AG09319 (cell line): ENCODE measurements around the gene THAP10.
"Not testable (repeated sequence)": the region's sequence is repeated elsewhere in the genome, so short reads cannot be mapped to it uniquely, and the experiment has no call there.

Experiments
- DNase-seq: peaks from one replicate; pipeline ENCODE4 v3.0.0-alpha.2; 2010; ENCODE audit warnings: low read depth; ENCODE audit errors: extremely low read depth
- TF ChIP-seq, protein P1 (sequence below): IDR thresholded peaks from 2 replicates; pipeline ENCODE4 v1.5.1; 2011; ENCODE audit warnings: low read depth, mild to moderate bottlenecking, inconsistent platforms, low read length, moderate library complexity

The THAP10 gene

DNA sequence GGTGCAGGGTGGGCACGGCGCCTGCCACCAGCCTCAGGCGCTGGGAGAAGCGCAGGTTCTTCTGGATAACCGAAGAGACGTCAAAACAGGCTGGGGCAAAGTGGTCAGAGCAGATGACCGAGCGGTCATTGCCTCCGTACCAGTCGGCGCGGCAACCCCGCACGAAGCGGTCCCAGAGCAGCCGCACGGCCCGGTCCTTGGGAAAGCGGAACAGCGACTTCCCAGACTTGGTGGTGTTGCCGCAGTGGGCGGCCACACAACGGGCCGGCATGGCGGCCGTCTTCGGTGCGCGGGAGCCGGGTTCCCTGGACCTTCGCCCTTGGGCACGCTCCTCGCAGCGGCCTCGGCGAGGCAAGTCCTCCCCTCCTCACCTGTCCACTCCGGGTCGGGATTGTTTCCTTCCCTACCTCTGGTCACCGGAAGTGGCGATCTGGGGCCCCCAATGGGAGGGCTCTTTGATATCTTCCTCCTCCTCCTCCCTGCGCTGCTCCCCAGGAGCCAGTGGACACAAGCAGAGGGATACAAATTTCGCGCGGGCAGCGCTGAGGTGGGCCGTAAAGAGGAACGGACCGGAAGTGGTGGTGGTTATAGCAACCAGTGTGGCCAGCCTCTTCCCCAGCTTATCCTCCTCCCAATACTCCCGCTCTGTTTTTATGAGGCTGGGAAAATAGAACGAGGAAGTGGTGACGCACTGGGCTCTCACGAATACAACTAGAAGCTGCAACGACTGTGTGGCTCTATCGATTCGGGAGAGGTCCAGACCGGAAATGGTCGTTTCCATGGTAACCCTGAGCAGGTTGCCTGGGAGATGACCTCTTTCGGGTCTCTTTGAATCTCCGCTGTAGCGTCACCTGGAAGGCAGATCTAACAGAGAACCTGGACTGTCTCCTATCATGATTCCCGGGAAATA, at the start of gene THAP10, which contains the start of gene LRRC49:
Gene THAP10 (minus strand): TSS at position 432 of the 910 bp plus-strand sequence. CDS start 161 bp downstream, at position 271.
Gene LRRC49 (plus strand): TSS at position 825 of the 910 bp plus-strand sequence. CDS start 69 bp downstream, at position 894.
- peak; percentile 86 for DNase-seq
- TF ChIP-seq, protein P1, sequence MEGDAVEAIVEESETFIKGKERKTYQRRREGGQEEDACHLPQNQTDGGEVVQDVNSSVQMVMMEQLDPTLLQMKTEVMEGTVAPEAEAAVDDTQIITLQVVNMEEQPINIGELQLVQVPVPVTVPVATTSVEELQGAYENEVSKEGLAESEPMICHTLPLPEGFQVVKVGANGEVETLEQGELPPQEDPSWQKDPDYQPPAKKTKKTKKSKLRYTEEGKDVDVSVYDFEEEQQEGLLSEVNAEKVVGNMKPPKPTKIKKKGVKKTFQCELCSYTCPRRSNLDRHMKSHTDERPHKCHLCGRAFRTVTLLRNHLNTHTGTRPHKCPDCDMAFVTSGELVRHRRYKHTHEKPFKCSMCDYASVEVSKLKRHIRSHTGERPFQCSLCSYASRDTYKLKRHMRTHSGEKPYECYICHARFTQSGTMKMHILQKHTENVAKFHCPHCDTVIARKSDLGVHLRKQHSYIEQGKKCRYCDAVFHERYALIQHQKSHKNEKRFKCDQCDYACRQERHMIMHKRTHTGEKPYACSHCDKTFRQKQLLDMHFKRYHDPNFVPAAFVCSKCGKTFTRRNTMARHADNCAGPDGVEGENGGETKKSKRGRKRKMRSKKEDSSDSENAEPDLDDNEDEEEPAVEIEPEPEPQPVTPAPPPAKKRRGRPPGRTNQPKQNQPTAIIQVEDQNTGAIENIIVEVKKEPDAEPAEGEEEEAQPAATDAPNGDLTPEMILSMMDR = no peak

DNA sequence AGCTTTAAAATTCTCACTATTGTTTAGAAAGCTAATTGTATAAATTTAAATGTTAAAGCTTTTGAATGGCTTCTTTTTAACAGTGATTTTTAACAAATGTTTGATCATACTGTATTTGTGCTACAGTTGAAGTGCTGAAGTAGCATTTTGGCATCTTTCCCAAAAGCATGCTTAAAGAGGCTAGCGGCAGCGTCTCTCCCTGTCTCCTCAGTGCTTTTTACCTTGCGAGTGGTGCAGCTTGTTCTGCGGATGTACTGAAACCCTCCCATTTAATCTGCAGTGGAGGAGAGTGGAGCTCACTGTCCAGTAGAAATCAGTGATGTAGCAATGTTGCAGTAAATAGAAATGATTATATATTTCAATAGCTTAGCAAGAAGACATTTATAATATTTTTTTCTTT, 44.1 kb upstream of the THAP10 start:
- TF ChIP-seq, protein P1 = no peak
- DNase-seq = no peak

DNA sequence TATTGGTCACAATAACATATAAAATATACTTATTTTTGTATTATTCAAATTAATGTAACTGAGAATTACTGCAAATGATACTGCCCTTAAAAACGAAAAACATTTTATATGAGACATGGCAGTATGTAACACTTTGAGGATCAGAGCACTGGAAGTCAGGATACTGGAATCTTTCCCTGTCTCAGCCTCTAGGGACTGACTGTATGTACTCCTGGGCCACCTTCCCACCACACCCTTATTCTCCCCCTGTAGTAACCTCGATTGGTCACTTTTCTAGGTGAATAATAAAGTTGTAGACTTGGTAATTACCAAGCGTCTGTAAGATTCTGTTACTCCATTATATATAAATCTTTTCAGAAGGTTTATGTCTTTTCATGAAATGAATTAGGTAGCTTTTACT, 43.4 kb upstream of the THAP10 start:
- TF ChIP-seq, protein P1 = no peak

DNA sequence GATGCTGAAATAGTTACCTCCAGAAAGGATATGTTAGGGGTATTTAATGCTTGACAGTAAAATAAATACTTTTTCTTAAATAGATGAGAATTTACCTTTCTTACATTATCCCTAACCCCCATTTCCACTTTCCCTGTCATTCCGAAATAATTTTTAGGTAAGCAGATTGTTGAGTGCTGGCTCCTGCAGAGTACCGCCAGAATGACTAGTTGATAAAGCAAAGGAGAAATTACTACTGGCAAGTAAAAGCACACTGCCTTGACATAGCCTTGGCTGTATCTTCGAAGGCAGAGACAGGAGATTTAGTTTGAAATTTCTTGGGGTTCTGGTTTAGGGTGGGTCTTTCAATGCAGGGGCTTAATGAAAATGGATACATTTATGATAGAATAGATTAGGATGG, 41.2 kb upstream of the THAP10 start:
- TF ChIP-seq, protein P1 = no peak

More for the DNA sequence above, 43.4 kb upstream of the THAP10 start:
- no peak for DNase-seq

DNA sequence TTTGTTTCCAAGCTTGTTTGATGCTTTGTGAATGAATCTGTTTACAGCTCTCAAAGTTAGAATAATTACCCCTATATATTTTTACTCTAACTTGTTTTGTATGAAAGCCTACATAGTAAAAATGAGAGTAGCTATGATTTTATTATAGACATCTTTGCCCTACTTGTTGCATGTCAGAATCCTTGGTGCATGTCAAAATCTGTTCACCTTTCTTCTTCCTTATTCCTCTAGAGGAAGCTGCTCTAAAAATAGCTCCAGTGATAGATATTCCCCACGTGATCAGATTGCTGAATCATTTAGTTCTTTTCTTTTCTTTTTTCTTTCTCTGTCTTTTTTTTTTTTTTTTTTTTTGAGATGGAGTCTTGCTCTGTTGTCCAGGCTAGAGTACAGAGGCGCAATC, 40.2 kb upstream of the THAP10 start:
- no peak for DNase-seq
- TF ChIP-seq, protein P1 = no peak

More for the DNA sequence above, 41.2 kb upstream of the THAP10 start:
- no peak for DNase-seq

DNA sequence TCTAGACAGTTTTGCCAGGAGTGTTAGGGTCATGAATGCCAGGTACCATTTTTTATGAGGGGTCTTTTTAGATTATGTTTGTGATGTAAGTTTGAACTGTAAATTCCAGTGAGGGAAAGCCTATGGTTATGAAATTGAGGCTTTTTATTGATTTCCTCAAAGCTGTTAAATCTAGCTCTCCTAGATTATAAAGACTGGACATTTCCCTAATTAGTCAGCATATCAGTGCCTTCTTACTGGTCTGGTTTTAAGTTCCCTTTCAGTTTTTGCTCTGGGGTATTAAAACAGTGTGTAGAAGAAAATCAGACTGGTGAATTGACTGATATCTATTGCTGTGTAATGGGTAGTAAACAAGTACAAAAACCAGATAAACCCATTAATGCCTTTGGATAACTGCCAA, 39.6 kb upstream of the THAP10 start:
- DNase-seq = no peak
- TF ChIP-seq, protein P1 = no peak

DNA sequence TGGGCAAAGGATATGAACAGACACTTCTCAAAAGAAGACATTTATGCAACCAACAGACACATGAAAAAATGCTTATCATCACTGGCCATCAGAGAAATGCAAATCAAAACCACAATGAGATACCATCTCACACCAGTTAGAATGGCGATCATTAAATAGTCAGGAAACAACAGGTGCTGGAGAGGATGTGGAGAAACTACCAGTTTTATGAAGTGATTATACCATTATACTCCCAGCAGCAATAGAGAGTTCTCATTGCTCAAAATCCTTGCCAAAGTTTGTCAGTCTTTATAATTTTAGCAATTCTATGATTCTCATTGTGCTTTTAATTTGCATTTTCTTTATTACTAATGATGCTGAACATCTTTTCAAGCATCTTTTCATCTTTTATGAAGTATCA, 34.7 kb upstream of the THAP10 start:
- DNase-seq = not testable (repeated sequence)
